Measurements from ENCODE around the gene NANOS3.
"Not testable (repeated sequence)": the region's sequence is repeated elsewhere in the genome, so short reads cannot be mapped to it uniquely, and the experiment has no call there.

NANOS3 gene

DNA sequence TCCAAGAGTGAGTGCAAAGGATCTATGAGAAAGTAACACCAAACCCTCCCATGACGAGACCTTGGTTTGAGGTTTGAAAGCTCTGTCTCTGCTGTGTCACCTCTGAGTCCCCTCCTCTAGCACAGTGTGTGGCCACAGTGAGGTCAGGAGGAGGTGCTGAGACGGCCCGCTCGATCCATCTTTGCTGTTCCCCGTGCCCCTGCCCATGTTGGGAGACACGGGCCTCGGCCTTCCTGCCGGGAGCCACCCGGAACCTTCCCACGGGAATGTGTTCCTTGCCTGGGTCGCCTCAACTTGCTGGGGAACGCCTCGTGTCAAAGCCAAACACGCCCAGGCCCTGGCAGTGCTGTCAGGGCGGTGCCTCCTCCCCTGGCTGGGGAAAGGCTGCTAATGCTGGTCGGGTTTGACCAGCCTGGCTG is 10.1 kb downstream of the NANOS3 start:
- no peak for DNase-seq

DNA sequence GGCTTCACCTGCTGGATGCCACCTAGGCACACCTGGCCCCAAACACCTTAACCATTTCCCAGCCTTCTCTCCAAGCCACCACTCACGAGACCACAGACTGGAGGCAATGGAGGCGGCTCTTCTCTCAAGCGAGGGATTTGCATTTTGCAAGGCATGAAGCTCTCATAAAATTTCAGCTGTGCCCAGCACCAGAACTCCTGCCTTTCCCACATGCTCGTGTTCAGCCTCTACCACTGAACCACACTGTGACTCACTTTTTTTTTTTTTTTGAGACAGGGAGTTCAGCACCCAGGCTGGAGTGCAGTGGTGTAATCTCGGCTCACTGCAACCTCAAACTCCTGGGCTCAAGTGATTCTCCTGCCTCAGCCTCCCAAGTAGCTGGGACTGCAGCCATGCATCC is 10.6 kb downstream of the NANOS3 start:
- no peak for DNase-seq

DNA sequence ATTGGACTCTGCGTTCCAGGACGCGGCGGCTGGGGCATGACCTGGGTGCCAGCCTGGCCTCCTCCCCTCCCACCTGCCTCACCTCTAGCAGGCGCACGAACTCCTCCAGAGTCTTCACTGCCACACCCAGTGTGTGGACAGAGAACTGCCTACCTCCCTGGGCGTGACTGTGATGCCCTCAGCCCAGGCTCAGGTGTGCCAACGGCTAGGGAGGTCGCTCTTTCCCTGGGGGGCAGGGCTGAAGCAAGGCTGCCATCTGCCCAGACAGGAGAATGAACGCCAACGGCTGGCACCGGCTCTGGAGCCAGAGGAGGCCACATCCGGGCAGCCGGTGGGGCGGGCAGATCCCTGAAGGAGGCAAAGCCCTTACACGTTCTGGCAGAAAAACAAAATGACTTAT is 11.3 kb downstream of the NANOS3 start:
- DNase-seq: no peak

DNA sequence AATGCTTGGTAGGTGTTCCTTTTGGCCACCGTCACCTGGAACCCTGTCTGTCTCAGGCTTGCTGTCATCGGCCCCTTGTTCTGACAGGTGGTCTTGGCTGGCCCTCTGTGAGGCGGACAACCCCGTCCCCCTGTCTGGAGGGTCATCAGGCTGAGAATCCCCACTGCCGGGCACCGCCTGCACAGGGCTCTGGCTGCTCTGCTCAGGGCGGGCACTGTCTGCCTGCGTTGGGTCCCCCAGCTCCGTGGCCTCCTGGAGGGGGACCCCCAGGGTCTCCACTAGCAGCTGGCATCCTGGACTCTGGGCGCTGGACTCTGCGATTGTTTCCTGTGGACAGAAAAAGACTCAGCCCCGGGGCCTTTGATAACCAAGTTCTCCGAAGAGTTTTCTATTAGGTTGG is 13.2 kb downstream of the NANOS3 start:
- DNase-seq: no peak

DNA sequence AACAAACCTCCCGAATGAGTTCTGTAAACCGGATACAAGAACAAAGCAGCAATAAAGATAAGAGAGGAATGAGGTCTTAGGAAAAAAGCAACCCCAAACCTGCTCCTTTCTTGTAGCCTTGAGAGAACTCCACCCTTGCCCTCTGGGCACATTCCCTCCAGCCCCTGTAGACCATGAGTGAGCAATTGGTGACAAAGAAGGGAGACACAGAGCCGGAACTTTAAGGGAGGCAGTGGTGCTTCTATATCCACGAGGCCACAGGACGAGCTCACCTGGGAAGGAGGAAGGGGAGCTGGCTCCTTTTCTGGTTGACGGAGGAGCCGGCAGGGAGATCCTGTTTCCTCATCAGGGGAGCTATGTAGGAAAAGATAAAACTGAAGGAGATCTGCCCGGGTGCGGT is 15.9 kb downstream of the NANOS3 start:
- no peak for DNase-seq

DNA sequence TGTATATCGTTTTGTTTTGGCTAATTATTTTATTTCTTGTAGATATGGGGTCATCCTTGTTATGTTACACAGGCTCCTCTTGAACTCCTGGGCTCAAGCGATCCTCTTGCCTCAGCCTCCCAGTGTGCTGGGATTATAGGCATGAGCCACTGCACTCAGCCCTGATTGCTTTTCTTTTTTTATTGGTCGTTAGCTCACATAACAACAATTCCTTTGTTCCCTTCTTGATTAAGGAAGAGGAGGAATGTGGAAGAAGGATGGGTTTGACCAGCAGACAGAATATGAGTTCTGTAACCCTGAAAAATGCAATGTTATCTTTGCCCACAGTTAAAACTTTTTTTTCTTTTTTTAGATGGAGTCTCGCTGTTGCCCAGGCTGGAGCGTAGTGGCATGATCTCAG is 17.6 kb downstream of the NANOS3 start:
- no peak for DNase-seq

DNA sequence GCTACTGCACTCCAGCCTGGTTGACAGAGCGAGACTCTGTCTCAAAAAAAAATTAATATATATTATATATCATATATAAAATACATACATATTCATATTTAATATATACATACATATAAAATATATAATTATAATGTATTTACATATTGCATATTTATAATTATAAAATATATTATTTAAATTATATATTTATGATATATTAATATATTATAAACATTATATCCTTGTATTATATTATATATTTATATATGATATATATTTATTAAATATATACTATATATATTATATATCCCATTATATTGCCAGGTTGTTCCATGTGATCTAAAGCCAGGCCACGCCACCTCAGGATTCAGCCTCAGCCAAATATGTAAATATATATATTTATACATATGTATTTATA is 19.3 kb downstream of the NANOS3 start:
- no peak for DNase-seq

- DNase-seq: no peak
Observed at GRCh38 chr19:13899393-13899792, 22.5 kb downstream of the NANOS3 start.

GRCh38 chr19:13899912-13900584 is 23.1 kb downstream of the NANOS3 start:
- DNase-seq: no peak

DNA sequence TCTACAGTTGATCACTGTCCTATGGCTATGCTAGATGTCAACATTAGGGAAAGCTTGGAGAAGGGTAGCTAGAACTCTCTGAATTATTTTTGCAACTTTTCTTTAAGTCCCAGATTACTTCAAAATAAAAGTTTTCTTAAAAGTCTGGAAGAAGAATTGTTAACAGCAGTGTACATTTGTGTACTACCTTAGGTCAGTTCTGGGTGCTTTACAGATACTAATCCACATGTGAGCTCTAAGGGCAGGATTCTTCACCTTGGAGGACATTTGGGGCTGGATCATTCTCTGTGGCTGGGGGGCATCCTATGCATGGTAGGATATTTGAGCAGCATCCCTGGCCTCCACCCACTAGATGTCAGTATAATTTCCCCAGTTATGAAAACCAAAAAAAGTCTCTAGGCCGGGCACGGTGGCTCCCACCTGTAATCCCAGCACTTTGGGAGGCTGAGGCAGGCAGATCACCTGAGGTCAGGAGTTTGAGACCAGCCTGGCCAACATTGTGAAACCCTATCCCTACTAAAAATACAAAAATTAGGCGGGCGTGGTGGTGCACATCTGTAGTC is 26.1 kb downstream of the NANOS3 start:
- no peak for DNase-seq

DNA sequence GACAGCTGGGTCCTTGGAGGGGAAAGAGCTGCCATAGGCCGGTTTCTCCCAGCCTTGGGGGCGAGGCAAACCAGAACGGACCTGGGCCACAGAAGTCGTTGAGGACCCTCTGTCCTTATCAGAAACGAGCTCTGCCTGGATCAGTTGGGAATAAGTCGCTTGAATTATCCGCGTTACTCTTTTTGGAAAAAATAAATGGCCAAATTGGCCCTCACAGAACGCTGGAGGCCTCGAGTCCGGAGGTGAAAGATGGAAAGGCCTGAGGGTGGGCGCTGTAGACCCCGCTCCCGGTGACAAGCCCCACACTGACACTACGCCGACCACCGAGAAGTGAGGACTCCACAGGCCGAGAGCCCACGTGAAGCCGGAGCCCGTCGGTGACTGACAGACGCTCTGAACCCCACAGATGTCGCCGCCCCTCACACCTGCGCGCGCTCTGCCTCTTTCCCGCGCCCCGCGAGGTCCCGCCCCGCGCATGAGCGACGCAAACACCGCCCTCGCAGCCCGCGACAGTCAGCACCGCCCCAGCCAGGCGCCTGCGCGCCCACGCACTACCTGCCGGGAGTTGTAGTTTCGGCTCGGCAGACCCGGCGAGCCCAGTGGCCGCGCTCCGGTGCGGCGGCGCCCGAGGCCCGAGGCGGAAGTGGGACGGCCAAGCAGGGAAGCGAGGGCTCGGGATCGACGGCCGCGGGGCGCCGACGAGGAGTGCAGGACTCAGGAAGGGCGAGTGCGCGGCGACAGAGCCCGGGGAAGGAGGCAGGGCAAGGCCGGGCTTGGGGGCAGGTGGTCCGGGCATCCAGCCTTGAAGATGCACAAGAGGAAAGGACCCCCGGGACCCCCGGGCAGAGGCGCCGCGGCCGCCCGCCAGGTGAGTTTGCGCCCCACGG is 28.9 kb downstream of the NANOS3 start, which contains the start of the genes BRME1 and CC2D1A:
Gene BRME1 (minus strand): TSS at position 484 of the 887 bp plus-strand sequence. CDS start 1,225 bp downstream, outside the sequence.
Gene CC2D1A (plus strand): TSS at position 568 of the 887 bp plus-strand sequence. CDS start 241 bp downstream, at position 809.
- DNase-seq: peak; percentile 88

DNA sequence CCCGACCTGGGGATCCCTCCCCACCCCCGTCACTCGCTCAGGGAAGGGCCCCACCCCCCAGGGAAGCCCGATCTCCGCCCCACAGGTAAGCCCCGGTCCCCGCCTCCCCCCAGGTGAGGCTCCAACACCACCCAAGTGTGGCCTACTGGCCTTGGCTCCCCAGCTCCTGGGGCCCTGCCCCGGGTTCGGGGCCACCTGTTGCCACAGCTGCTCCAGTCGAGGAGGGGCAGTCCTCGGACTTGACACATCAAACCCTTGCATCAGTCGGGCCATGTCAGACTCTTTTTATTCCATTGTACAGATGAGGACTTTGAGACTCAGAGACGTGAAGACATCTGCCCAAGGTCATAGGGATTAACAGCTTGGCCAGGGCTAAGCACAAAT is 29.6 kb downstream of the NANOS3 start:
- peak; percentile 30 for DNase-seq

GRCh38 chr19:13906910-13907309 is 30.0 kb downstream of the NANOS3 start:
- no peak for DNase-seq

GRCh38 chr19:13908674-13909073 is 31.7 kb downstream of the NANOS3 start:
- no peak for DNase-seq

GRCh38 chr19:13909430-13909829 is 32.5 kb downstream of the NANOS3 start:
- DNase-seq: no peak

GRCh38 chr19:13913352-13913751 is 36.4 kb downstream of the NANOS3 start:
- no peak for DNase-seq

DNA sequence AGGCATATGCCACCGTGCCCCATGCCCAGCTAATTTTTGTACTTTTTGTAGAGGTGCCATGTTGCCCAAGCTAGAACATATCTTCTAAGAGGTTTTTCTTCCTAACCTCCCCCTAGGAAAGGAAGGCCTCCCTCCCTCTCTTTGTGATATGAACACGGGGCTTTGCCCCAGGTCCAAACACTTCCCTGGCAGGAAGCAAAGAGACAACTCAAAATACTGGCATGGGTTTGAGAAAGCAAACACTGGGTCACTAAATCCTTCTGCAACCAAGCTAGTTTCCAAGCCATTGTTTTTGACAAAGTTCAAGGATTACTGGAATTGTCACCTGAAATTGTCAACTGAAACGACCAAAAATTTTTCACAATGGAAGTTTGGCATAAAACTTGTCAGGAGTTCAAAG is 37.8 kb downstream of the NANOS3 start:
- DNase-seq: no peak

GRCh38 chr19:13917888-13918406 is 41.0 kb downstream of the NANOS3 start:
- no peak for DNase-seq

DNA sequence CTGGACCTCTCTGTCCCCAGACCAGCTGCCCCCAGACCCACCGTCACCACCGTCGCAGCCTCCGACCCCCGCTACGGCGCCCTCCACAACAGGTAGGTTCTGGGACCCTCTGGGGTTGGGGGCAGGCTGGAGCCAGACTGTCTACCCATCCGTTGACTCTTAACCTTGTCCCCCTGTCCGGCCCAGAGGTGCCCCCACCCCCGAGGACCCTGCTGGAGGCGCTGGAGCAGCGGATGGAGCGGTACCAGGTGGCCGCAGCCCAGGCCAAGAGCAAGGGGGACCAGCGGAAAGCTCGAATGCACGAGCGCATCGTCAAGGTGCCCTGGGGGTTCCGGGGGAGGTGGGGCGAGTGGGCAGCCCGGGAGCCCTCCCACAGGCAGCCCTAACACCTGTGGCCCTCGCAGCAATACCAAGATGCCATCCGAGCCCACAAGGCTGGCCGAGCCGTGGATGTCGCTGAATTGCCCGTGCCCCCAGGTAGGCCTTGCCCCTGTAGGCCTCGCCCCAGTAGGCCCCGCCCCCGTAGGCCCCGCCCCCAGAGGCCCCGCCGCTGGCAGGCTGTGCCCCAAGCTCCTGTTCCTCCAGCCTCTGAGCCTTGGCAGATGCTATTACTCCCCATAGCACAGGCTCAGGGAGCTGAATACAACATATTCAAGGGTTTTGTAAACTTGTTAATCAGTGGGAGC is 41.9 kb downstream of the NANOS3 start:
- no peak for DNase-seq

- DNase-seq: no peak
Observed at GRCh38 chr19:13920524-13920923, 43.6 kb downstream of the NANOS3 start.

DNA sequence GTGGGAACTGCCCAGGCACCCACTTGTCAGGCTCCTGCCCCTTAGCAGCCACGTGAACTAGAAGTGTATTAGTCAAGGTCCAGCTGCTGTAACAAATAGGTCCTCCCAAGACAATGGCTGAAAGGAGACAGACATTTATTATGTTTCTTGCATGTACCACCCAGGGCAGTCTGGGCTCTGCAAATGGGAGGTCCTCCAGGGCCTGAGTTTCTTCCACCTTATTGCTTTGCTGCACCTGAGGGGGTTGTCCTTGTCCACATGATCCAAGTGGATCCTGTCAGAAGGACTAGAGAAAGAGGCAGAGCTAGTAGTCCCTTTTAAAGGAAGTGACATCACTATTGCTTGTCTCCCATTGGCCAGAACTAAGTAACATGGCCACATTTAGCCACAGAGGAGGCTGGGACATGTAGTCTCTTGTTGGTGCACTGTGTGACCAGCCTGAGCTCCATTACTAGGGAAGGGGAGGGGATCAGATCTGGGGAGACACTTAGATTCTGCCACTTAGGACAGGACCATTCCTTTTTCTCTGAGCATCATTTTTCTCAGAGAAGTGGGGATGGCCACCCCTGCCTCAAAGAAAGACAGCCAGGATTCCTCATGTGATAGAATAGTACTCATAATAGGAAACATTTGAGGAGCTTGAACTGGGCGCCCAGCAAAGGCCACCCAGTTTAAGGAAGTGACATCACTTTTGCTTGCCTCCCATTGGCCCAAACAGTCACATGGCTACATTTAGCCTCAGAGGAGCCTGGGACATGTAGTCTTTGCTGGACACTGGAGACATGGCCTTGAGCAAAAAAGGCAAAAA is 44.2 kb downstream of the NANOS3 start:
- peak; percentile 5 for DNase-seq

DNA sequence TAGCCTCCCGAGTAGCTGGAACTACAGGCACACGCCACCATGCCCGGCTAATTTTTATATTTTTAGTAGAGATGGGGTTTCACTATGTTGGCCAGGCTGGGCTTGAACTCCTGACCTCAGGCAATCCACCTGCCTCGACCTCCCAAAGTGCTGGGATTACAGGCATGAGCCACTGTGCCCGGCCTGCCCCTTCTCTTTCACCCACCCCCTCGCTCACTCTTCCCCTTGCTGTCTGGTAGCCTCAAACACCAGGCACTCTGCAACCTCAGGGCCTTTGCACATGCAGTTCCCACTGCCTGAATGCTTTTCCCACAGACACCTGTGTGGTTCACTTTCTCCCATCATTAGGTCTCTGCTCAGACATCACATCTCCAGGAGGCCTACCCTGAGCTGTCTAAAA is 45.2 kb downstream of the NANOS3 start:
- not testable (repeated sequence) for DNase-seq
